ENCODE measurements around the gene VWA5B1. TPM values are rescaled to one million over a fixed set of nuclear protein-coding genes. Genes with fewer than 3 reads are reported as not detected.

Gene VWA5B1
- total and polyA plus RNA-seq, 2 of the 8 experiments (the other 6 are each of a cell fraction or from before 2014, with no cell fraction given): 0.54 to 2.3 TPM

- DNase-seq (ENCODE audit: low read depth in 1 of 2, low spot score in 2 of 2): no peak
- ChIA-PET CTCF (ENCODE audit: partially characterized antibody) (no interaction called here), POLR2A (ENCODE audit: partially characterized antibody) (no interaction called here)
- no peak overlapping the region for H3K4me3 ChIP-seq (ENCODE audit: extremely low read depth in 1 of 4, insufficient read depth in 2 of 4, low read depth in 3 of 4, low read length in 4 of 4)
- no peak overlapping the region for H4K5ac ChIP-seq (ENCODE audit: insufficient read length, low read depth, low read length)
- no peak overlapping the region for H3K18ac ChIP-seq (ENCODE audit: extremely low read depth, low read length)
- peaks cover 0 to 3% of the 10 kb centered on the region in 2 experiments; a peak in 2 of 4 replicates for H3K9me3 ChIP-seq (ENCODE audit: insufficient read depth in 2 of 2, low read depth in 1 of 2, low read length in 1 of 2)
- H3K27ac ChIP-seq (ENCODE audit: low read depth, low read length): no peak overlapping the region
- H2AK5ac ChIP-seq (ENCODE audit: low read depth, low read length): no peak overlapping the region
- WGBS, 2 experiments (ENCODE audit: extremely low coverage in 1 of 2, insufficient coverage in 1 of 2, insufficient read length in 1 of 2, insufficient replicate concordance in 2 of 2, low coverage in 1 of 2, low lambda C conversion rate in 2 of 2, missing lambda C conversion rate in 1 of 2): 84% methylated on average over 2 of the region's 2 CpGs; no CpG with 5 or more reads in 1 of the 2 experiments
- H2BK20ac ChIP-seq (ENCODE audit: low read length): no peak overlapping the region
- H3K79me2 ChIP-seq (ENCODE audit: control insufficient read depth in 1 of 2, insufficient read depth in 2 of 2, low read length in 2 of 2): no peaks in the 10 kb centered on the region
- no peak overlapping the region for H3K23ac ChIP-seq (ENCODE audit: insufficient read length)
- H3K23me2 ChIP-seq (ENCODE audit: low read depth, low read length): 0 out of 2 replicates have a peak, but pooled peaks cover 3% of the 10 kb centered on the region
- no peak overlapping the region for H2AFZ ChIP-seq (ENCODE audit: low read length)
- no peak overlapping the region for H2BK12ac ChIP-seq (ENCODE audit: low read depth, low read length)
- H3K36me3 ChIP-seq (ENCODE audit: control insufficient read depth in 2 of 4, insufficient read depth in 4 of 4, low read length in 3 of 4): no peaks in the 10 kb centered on the region
- H3K4ac ChIP-seq (replicated peaks; ENCODE audit: insufficient read length, low read depth, low read length): no peak overlapping the region
- FAIRE-seq: no peak
- H3K4me2 ChIP-seq (ENCODE audit: insufficient read depth in 1 of 2, low read depth in 2 of 2, low read length in 2 of 2): no peak overlapping the region
- H2BK120ac ChIP-seq (replicated peaks; ENCODE audit: low read depth, low read length): no peak overlapping the region
- peaks cover under 1 to 5% (median 3%) of the 10 kb centered on the region in 4 experiments for H3K4me1 ChIP-seq (replicated peaks in 1 of 4; ENCODE audit: control insufficient read depth in 3 of 4, insufficient read depth in 4 of 4, low read length in 3 of 4)
- 0 out of 2 replicates have a peak overlapping the region, but pooled peaks have one; percentile 2 for H2BK15ac ChIP-seq (ENCODE audit: low read length)
- no peak overlapping the region for H4K91ac ChIP-seq (replicated peaks; ENCODE audit: insufficient read length, low read length)
- no peaks in the 10 kb centered on the region for H3K79me1 ChIP-seq (ENCODE audit: low read depth, low read length)
- no peak overlapping the region for H2BK5ac ChIP-seq (ENCODE audit: low read depth, low read length)
- no peak overlapping the region for H3K56ac ChIP-seq (replicated peaks; ENCODE audit: insufficient read length, low read depth, low read length)
- peaks cover 0 to 3% (median 0%) of the 10 kb centered on the region in 4 experiments; a peak in 3 of 7 replicates for H3K27me3 ChIP-seq (replicated peaks in 1 of 4; ENCODE audit: control insufficient read depth in 3 of 4, extremely low read depth in 1 of 4, insufficient read depth in 3 of 4, low read length in 3 of 4)
- no peak overlapping the region for H3K9ac ChIP-seq (replicated peaks in 1 of 4; ENCODE audit: extremely low read depth in 1 of 4, low read depth in 3 of 4, low read length in 3 of 4)
- no peaks in the 10 kb centered on the region for H4K20me1 ChIP-seq (replicated peaks in 1 of 2; ENCODE audit: control insufficient read depth in 1 of 2, insufficient read depth in 2 of 2, low read length in 2 of 2)
- H3K14ac ChIP-seq (ENCODE audit: insufficient read length): no peak overlapping the region
- no peak overlapping the region for H4K8ac ChIP-seq (ENCODE audit: extremely low read depth, insufficient read depth, low read length)
- TF ChIP-seq CEBPB (IDR thresholded peaks at IDR 0.05; ENCODE audit: low read depth, low read length) (no peak), BACH1 (IDR thresholded peaks at IDR 0.05; ENCODE audit: low read length) (no peak), CBX5 (IDR thresholded peaks at IDR 0.05; ENCODE audit: low read depth, low read length) (no peak), TCF12 (IDR thresholded peaks at IDR 0.05; ENCODE audit: low read depth, low read length) (no peak), RFX5 (IDR thresholded peaks at IDR 0.05; ENCODE audit: borderline replicate concordance, low read depth, low read length) (no peak), GTF2F1 (IDR thresholded peaks at IDR 0.05; ENCODE audit: borderline replicate concordance, low read depth, low read length) (no peak), TAF7 (optimal IDR thresholded peaks at IDR 0.05; ENCODE audit: borderline replicate concordance, low read depth, low read length) (no peak), TAF1 (IDR thresholded peaks at IDR 0.05; ENCODE audit: low read depth, low read length) (no peak), SP4 (IDR thresholded peaks at IDR 0.05; ENCODE audit: low read length) (no peak), RBBP5 (IDR thresholded peaks at IDR 0.05; ENCODE audit: borderline replicate concordance, low read depth, low read length) (no peak), ATF2 (IDR thresholded peaks at IDR 0.05; ENCODE audit: low read length) (no peak), CREB1 (IDR thresholded peaks at IDR 0.05) (no peak), HDAC2 (IDR thresholded peaks at IDR 0.05; ENCODE audit: borderline replicate concordance in 1 of 2, low read depth in 2 of 2, low read length in 2 of 2) (no peak), EGR1 (IDR thresholded peaks at IDR 0.05; ENCODE audit: borderline replicate concordance, low read depth, low read length) (no peak)
Measured at GRCh38 chr1:20284046-20284445, 6.6 kb upstream of the VWA5B1 start.

All from H1 (cell line).